Neural progenitor cell (in vitro differentiated cells): Measurements from ENCODE around the gene AMOTL2.

Experiments used
- EZH2 ChIP-seq: fragments of 200-600 bp; sonication (generic); IDR thresholded peaks from 2 replicates; pipeline ENCODE4 v1.6.1; 2017; ENCODE audit warnings: antibody characterized with exemption, mild to moderate bottlenecking, moderate library complexity
- TF ChIP-seq, protein P1 (sequence below): fragments of 200-600 bp; sonication (generic); IDR thresholded peaks from 2 replicates; pipeline ENCODE4 v1.5.1; 2017; ENCODE audit warnings: antibody characterized with exemption, mild to moderate bottlenecking

DNA sequence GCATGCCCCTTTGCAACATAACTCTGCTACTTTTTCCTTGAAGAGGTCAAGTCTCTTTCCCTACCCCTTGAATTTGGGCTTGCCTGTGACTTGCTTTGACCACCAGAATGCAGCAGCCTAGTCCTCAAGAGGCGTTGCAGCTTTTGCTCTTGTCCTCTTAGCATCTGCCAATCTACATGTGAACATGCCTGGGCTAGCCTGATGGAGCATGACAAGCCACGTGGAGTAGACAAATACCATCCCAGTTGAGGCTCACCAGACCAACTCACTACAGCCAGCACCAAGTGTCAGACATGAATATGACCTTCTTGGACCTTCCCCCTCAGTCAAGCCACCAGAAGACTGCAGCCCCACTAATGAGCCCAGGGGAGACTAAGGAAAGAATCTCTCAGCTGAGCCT is 32.9 kb downstream of the AMOTL2 start:
- TF ChIP-seq EZH2 = no peak
- TF ChIP-seq, protein P1, sequence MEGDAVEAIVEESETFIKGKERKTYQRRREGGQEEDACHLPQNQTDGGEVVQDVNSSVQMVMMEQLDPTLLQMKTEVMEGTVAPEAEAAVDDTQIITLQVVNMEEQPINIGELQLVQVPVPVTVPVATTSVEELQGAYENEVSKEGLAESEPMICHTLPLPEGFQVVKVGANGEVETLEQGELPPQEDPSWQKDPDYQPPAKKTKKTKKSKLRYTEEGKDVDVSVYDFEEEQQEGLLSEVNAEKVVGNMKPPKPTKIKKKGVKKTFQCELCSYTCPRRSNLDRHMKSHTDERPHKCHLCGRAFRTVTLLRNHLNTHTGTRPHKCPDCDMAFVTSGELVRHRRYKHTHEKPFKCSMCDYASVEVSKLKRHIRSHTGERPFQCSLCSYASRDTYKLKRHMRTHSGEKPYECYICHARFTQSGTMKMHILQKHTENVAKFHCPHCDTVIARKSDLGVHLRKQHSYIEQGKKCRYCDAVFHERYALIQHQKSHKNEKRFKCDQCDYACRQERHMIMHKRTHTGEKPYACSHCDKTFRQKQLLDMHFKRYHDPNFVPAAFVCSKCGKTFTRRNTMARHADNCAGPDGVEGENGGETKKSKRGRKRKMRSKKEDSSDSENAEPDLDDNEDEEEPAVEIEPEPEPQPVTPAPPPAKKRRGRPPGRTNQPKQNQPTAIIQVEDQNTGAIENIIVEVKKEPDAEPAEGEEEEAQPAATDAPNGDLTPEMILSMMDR = no peak
